Measurements from ENCODE around the gene MLLT6.

Gene MLLT6

DNA sequence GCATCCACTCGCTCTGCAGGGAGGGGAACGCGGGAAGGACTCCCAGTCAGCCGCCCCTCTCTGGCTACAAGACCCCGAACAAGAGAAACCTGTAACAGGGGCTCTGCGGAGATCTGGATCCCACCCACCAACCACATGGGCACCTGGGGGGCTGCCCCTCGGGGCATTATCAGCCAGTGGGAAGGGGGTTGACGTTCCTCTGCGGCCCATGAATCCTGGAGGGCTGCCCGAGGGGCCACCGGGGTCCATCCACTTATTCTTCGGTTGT lies 44.9 kb downstream of the MLLT6 start:
- DNase-seq (ENCODE audit: low read depth): no peak
- TF ChIP-seq, protein P1, sequence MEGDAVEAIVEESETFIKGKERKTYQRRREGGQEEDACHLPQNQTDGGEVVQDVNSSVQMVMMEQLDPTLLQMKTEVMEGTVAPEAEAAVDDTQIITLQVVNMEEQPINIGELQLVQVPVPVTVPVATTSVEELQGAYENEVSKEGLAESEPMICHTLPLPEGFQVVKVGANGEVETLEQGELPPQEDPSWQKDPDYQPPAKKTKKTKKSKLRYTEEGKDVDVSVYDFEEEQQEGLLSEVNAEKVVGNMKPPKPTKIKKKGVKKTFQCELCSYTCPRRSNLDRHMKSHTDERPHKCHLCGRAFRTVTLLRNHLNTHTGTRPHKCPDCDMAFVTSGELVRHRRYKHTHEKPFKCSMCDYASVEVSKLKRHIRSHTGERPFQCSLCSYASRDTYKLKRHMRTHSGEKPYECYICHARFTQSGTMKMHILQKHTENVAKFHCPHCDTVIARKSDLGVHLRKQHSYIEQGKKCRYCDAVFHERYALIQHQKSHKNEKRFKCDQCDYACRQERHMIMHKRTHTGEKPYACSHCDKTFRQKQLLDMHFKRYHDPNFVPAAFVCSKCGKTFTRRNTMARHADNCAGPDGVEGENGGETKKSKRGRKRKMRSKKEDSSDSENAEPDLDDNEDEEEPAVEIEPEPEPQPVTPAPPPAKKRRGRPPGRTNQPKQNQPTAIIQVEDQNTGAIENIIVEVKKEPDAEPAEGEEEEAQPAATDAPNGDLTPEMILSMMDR (IDR thresholded peaks at IDR 0.05; ENCODE audit: low read depth, low read length, missing control alignments): no peak
- H3K4me3 ChIP-seq (ENCODE audit: low read depth, low read length): peak overlapping the region; percentile 70

DNA sequence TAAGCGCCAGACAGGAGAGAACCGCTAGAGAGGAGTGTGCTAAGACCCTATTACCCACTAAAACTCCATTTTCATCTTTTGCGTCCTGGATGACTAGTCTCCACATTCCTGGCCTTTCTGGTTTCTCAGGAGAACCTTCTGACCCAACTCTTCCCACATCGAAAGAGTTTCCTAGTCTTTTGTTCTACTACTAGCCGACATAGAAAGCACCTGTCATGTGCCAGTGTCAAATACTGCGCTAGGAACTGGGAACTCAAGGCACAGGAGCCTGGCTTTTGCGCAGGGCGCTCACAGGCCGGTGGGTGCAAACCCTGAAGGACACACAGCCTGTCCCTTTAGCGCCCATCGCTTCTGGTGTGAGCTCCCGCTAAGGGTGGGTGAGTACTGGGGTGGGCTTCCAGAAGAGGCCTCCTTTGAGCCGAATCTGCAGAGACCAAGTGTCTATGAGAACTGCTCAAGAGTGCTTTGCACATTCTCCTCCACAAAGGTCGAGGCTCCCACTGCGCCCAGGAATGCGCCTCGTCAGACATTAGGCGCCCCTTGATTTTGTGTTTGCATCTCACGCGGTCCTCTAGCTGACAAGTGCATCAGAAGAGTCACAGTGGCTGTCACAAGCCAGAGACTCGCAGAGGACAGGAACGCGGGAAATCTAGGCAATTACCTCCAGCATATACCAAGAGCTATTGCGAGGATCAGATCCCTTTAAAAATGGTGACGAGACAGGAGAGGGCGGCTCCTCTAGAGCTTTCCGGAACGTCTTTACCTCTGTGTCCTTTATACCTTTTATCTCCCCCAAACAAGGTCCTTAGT lies 45.4 kb downstream of the MLLT6 start:
- DNase-seq (ENCODE audit: low read depth): no peak
- H3K4me3 ChIP-seq (ENCODE audit: low read depth, low read length): peak overlapping the region; percentile 86

DNA sequence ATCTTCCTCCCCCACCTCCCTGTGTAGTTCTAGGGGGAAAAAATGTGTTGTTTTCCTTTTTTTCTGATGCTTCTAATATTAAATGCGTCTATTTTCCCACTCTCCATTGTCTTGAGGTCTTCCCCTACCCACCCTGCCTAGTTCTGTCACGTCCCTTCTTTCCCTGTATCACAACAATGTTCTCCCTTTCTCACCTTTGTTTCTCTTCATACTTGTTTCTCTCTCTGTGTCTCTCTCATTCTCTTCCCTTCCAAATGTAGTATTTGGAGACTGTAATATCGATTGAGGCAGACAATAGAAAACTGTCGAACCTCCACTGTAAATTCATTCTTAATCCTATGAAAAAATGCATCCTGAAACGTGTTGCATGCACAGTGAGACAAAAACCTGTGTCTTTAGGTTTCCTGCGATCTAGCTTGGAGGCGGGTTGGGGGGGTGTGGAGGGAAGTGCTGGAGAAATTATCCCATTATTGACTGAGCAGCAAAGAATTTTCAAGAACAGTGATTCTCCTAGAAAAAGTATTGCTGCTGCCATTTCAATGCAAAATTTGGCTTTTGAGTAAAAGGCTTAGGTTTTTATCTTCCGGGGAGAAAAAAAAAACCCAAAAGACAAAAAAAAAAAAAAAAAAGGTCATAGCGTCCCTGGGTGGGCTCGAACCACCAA lies 46.2 kb downstream of the MLLT6 start:
- DNase-seq (ENCODE audit: low read depth): no peak
- peak overlapping the region; percentile 86 for H3K4me3 ChIP-seq (ENCODE audit: low read depth, low read length)
- TF ChIP-seq, protein P1 (IDR thresholded peaks at IDR 0.05; ENCODE audit: low read depth, low read length, missing control alignments): no peak

More for the DNA sequence above, 45.4 kb downstream of the MLLT6 start:
- TF ChIP-seq, protein P1 (IDR thresholded peaks at IDR 0.05; ENCODE audit: low read depth, low read length, missing control alignments): no peak

DNA sequence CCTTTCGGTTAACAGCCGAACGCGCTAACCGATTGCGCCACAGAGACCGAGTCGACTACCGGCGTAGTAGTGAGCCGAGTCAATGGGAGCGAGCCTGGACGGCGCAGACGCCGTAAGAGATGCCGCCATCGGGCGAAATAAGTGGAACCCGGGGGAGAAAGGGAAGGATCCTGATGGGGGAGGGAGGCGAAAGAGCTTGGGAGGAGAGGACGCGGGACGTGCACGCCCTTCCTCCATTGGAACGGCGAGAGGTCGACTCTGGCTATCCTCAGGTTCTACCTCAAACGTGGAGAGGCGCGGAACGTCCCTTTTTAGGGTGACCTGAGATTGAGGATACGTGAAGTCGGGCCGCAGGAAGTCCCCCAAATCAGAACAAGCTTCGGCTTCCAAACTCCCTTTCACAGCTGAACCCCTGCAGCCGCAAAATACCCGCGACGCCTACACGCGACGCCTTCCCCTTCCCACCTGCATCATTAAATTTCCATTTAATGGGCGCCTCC lies 46.8 kb downstream of the MLLT6 start:
- H3K4me3 ChIP-seq (ENCODE audit: low read depth, low read length): peak overlapping the region; percentile 86
- no peak for DNase-seq (ENCODE audit: low read depth)
- TF ChIP-seq, protein P1 (IDR thresholded peaks at IDR 0.05; ENCODE audit: low read depth, low read length, missing control alignments): no peak

DNA sequence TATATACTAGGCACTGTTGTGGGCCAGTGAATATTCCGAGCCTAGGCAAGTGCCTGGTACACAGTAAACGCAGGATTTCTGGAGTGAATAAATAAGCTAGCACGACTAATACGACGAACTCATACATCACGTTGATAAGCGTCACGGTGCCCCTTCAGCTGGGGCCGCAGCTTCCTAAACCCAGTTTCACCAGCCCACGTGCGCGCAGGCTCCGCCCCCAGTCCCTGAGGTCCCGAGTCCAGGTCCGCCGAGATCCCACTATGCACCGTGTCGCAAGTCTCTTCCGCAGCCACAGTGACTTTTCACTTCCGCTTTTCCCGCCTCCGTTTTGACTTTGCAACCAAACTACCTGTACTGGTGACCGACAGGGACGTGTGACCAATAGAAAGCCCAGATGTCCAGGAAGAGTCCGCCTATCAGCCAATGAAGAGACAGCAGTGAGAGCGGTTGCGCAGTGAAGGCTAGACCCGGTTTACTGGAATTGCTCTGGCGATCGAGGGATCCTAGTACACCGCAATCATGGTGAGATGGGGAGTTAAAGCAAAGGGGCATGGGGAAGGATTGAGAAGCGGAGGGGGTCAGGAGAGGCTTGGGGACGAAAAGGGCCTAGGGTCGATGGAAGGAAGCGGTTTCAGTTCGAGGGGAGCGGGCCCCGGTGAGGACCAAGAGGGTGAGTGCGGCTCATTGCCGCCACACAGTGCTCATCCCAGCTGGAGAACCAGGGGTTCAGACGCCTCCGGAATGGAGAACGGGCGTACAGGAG lies 47.4 kb downstream of the MLLT6 start, which contains the start of gene PSMB3:
PSMB3 (plus strand) TSS at position 434 of the 763 bp plus-strand sequence; CDS start at position 520, 86 bp downstream.
- H3K4me3 ChIP-seq (ENCODE audit: low read depth, low read length): peak within 1 kb of the TSS; percentile 86
- DNase-seq (ENCODE audit: low read depth): peak; percentile 100
- TF ChIP-seq, protein P1 (IDR thresholded peaks at IDR 0.05; ENCODE audit: low read depth, low read length, missing control alignments): no peak

DNA sequence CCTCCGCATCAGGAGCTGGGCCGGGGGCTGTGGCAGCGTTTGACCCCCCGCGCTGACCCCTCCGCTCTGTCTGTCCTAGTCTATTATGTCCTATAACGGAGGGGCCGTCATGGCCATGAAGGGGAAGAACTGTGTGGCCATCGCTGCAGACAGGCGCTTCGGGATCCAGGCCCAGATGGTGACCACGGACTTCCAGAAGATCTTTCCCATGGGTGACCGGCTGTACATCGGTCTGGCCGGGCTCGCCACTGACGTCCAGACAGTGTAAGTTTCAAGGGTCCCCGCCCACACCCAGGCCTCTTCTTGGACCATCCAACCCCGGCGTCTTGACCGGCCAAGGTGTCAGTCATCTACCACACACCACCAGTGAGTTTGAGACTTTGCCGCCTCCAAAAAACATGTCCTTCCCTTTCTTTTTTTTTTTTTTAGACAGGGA lies 48.0 kb downstream of the MLLT6 start:
- TF ChIP-seq, protein P1 (IDR thresholded peaks at IDR 0.05; ENCODE audit: low read depth, low read length, missing control alignments): no peak
- H3K4me3 ChIP-seq (ENCODE audit: low read depth, low read length): peak overlapping the region; percentile 86
- no peak for DNase-seq (ENCODE audit: low read depth)
